Activated naive CD8-positive, alpha-beta T cell treated with anti-CD3 and anti-CD28 coated beads, Interleukin-2, amount 10 ng/mL, durations not matched to agents 7 days and 5 days (primary cell): ENCODE data around the gene ARHGEF2. TPM values are rescaled to one million over a fixed set of nuclear protein-coding genes. Genes with fewer than 3 reads are reported as not detected.
A peak's percentile ranks its signal among the peaks of the same experiment; 100 is the strongest.

Source experiments
- ATAC-seq: fragments of 150-1000 bp; cut with Tn5 transposase; one replicate; pipeline ENCODE4 v1.10.0; 2021; ENCODE audit warnings: low read depth, moderate library complexity
- POLR2A ChIA-PET: fragments of 350-600 bp; sonication (Branson Sonifier 250); formaldehyde crosslinking; loops from one replicate; lab custom pipeline; 2021; ENCODE audit warnings: antibody characterized with exemption; lab: Charles Lee
- DNase-seq: peaks from one replicate; pipeline ENCODE4 v3.0.0; 2021
- H3K27ac Mint-ChIP-seq: one replicate; pipeline ENCODE4 v1.8.0; 2022; ENCODE audit warnings: mild to moderate bottlenecking, mixed read lengths
- H3K27me3 Mint-ChIP-seq: one replicate; pipeline ENCODE4 v1.8.0; 2022; ENCODE audit warnings: mild to moderate bottlenecking, moderate library complexity, mixed read lengths
- H3K36me3 Mint-ChIP-seq: one replicate; pipeline ENCODE4 v1.8.0; 2021; ENCODE audit warnings: mild to moderate bottlenecking, mixed read lengths
- H3K4me1 Mint-ChIP-seq: one replicate; pipeline ENCODE4 v1.8.0; 2021; ENCODE audit warnings: mixed read lengths
- H3K4me3 Mint-ChIP-seq: one replicate; pipeline ENCODE4 v1.8.0; 2022; ENCODE audit warnings: mild to moderate bottlenecking, moderate library complexity, mixed read lengths
- H3K9me3 Mint-ChIP-seq: one replicate; pipeline ENCODE4 v1.8.0; 2021; ENCODE audit warnings: mixed read lengths
- total RNA-seq, 2 experiments: library from RNA; stranded (reverse); gene quantifications; one replicate each; pipeline ENCODE4 v1.2.3, GENCODE V29; 2021

ARHGEF2 gene
- total RNA-seq, 2 experiments from 2014 or later: 151 to 155 TPM

GRCh38 chr1:155962599-155963211, 15.6 kb downstream of the ARHGEF2 start:
- no peak for ATAC-seq
- POLR2A ChIA-PET: interaction anchor here (0.7 to 4.8 kb wide), 3 partner anchors 12 to 17 kb away, joined by 3 to 22 read pairs (median 3); partner anchors contain the start of gene ARHGEF2
- H3K27ac Mint-ChIP-seq: no peak overlapping the region
- no peak for DNase-seq
- peaks cover 26% of the 10 kb centered on the region for H3K4me1 Mint-ChIP-seq
- H3K27me3 Mint-ChIP-seq: no peaks in the 10 kb centered on the region
- H3K9me3 Mint-ChIP-seq: no peaks in the 10 kb centered on the region
- no peak overlapping the region for H3K4me3 Mint-ChIP-seq
- peaks cover 36% of the 10 kb centered on the region for H3K36me3 Mint-ChIP-seq

DNA sequence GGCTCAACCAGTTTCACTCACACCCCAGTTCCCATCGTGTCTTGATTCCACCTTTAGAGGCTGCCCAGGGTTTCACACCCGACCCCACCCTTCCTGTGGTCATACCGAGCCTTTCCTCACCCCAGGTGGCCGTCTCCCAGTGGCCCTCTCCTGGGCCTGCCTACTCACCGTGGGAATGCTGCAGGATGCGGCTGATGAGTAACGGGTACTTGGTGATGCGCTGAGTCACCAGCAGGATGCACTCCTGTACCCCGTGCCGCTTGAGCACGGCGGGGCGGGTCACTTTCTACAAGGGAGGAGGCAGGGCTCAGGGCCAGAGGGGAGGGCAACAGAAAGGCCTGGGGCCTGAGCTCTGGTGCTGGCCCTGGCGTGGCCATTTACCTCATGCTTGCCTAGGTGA, 16.4 kb downstream of the ARHGEF2 start:
- no peak for ATAC-seq
- H3K4me3 Mint-ChIP-seq: no peak overlapping the region

GRCh38 chr1:155960081-155960745, 18.1 kb downstream of the ARHGEF2 start:
- H3K27me3 Mint-ChIP-seq: no peaks in the 10 kb centered on the region
- ATAC-seq: no peak
- DNase-seq: no peak
- H3K36me3 Mint-ChIP-seq: peaks cover 34% of the 10 kb centered on the region
- H3K4me3 Mint-ChIP-seq: no peak overlapping the region
- no peaks in the 10 kb centered on the region for H3K9me3 Mint-ChIP-seq
- POLR2A ChIA-PET: interaction anchor here (0.7 to 4.8 kb wide), 4 partner anchors 9 to 27 kb away, joined by 4 to 22 read pairs (median 4); partner anchors contain the start of gene ARHGEF2
- peak overlapping the region; percentile 62 for H3K27ac Mint-ChIP-seq
- peaks cover 11% of the 10 kb centered on the region for H3K4me1 Mint-ChIP-seq

More for the DNA sequence above, 16.4 kb downstream of the ARHGEF2 start:
- Mint-ChIP-seq H3K36me3 (peaks cover 38% of the 10 kb centered on the region), H3K27ac (peak overlapping the region; percentile 56), H3K9me3 (no peaks in the 10 kb centered on the region), H3K27me3 (no peaks in the 10 kb centered on the region), H3K4me1 (peaks cover 20% of the 10 kb centered on the region)
- no peak for DNase-seq
- POLR2A ChIA-PET: interaction anchor here (0.8 to 4.8 kb wide), 2 partner anchors 11 to 15 kb away, joined by 3 to 22 read pairs; partner anchors contain the start of gene ARHGEF2

- ATAC-seq (no peak), DNase-seq (no peak)
- POLR2A ChIA-PET: interaction anchor here (0.6 to 2.7 kb wide), 4 partner anchors 11 to 31 kb away, joined by 4 to 12 read pairs (median 5); partner anchors contain the start of gene ARHGEF2
- Mint-ChIP-seq H3K9me3 (no peaks in the 10 kb centered on the region), H3K4me3 (no peak overlapping the region), H3K36me3 (peaks cover 37% of the 10 kb centered on the region), H3K4me1 (peaks cover 4% of the 10 kb centered on the region), H3K27me3 (no peaks in the 10 kb centered on the region), H3K27ac (no peak overlapping the region)
These were observed 20.9 kb downstream of the ARHGEF2 start for GRCh38 chr1:155957411-155957915.

GRCh38 chr1:155954645-155955044, 23.7 kb downstream of the ARHGEF2 start:
- H3K36me3 Mint-ChIP-seq: peaks cover 44% of the 10 kb centered on the region
- H3K9me3 Mint-ChIP-seq: no peaks in the 10 kb centered on the region
- no peak for DNase-seq
- no peaks in the 10 kb centered on the region for H3K27me3 Mint-ChIP-seq
- ATAC-seq: no peak
- H3K4me3 Mint-ChIP-seq: no peak overlapping the region
- H3K27ac Mint-ChIP-seq: no peak overlapping the region
- POLR2A ChIA-PET: interaction anchor here (0.7 kb wide), 1 partner anchor 13 kb away, joined by 4 read pairs; no protein-coding TSS in a partner anchor
- peaks cover 2% of the 10 kb centered on the region for H3K4me1 Mint-ChIP-seq

DNA sequence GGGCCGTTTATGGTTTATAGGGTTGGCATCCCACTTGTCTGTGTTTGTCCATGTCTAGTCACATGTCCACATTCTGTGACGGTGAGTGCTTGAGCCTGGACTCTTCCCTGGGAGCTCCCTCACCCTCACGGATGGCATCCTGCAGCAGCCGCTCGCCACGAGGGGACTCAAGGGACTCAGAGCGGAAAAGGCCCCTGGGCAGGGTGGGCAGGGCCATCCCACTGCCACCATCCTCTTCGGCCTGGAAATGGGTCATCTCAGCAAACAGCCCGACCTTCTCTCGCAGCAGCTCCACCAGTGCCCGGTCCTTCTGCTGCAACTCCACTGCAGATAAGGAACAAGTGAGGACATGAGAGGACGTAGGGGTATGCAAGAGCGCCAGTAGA, 25.8 kb downstream of the ARHGEF2 start:
- DNase-seq: no peak
- H3K4me1 Mint-ChIP-seq: peaks cover 4% of the 10 kb centered on the region
- no peak for ATAC-seq
- no peaks in the 10 kb centered on the region for H3K27me3 Mint-ChIP-seq
- H3K9me3 Mint-ChIP-seq: no peaks in the 10 kb centered on the region
- H3K4me3 Mint-ChIP-seq: no peak overlapping the region
- H3K27ac Mint-ChIP-seq: no peak overlapping the region
- POLR2A ChIA-PET: interaction anchor here (0.5 kb wide), 1 partner anchor 185 kb away, joined by 3 read pairs; no protein-coding TSS in a partner anchor
- peaks cover 37% of the 10 kb centered on the region for H3K36me3 Mint-ChIP-seq

- Mint-ChIP-seq H3K9me3 (no peaks in the 10 kb centered on the region), H3K27me3 (no peaks in the 10 kb centered on the region), H3K36me3 (peaks cover 34% of the 10 kb centered on the region), H3K27ac (peak overlapping the region; percentile 30), H3K4me1 (peaks cover 9% of the 10 kb centered on the region), H3K4me3 (no peak overlapping the region)
- POLR2A ChIA-PET: interaction anchor here (0.5 to 1.1 kb wide), 5 partner anchors 9 to 184 kb away, joined by 3 to 4 read pairs (median 3); no protein-coding TSS in a partner anchor
- no peak for ATAC-seq
- DNase-seq: no peak
These were observed 26.4 kb downstream of the ARHGEF2 start for GRCh38 chr1:155951753-155952504.

GRCh38 chr1:155950829-155951228, 27.5 kb downstream of the ARHGEF2 start:
- ATAC-seq (no peak), DNase-seq (no peak)
- H3K27ac Mint-ChIP-seq: no peak overlapping the region
- H3K27me3 Mint-ChIP-seq: no peaks in the 10 kb centered on the region
- POLR2A ChIA-PET: interaction anchor here (0.9 to 1.1 kb wide), 3 partner anchors 12 to 26 kb away, joined by 3 to 4 read pairs (median 3); no protein-coding TSS in a partner anchor
- H3K36me3 Mint-ChIP-seq: peaks cover 41% of the 10 kb centered on the region
- peaks cover 19% of the 10 kb centered on the region for H3K4me1 Mint-ChIP-seq
- H3K9me3 Mint-ChIP-seq: no peaks in the 10 kb centered on the region
- H3K4me3 Mint-ChIP-seq: no peak overlapping the region

GRCh38 chr1:155947741-155948140, 30.6 kb downstream of the ARHGEF2 start:
- ATAC-seq: no peak
- Mint-ChIP-seq H3K36me3 (peaks cover 35% of the 10 kb centered on the region), H3K27me3 (no peaks in the 10 kb centered on the region), H3K27ac (peak overlapping the region; percentile 72), H3K9me3 (no peaks in the 10 kb centered on the region), H3K4me3 (no peak overlapping the region), H3K4me1 (peaks cover 29% of the 10 kb centered on the region)
- no peak for DNase-seq
- POLR2A ChIA-PET: interaction anchor here (1.0 to 2.1 kb wide), 4 partner anchors 10 to 29 kb away, joined by 3 to 8 read pairs (median 6); partner anchors contain the start of gene KHDC4

DNA sequence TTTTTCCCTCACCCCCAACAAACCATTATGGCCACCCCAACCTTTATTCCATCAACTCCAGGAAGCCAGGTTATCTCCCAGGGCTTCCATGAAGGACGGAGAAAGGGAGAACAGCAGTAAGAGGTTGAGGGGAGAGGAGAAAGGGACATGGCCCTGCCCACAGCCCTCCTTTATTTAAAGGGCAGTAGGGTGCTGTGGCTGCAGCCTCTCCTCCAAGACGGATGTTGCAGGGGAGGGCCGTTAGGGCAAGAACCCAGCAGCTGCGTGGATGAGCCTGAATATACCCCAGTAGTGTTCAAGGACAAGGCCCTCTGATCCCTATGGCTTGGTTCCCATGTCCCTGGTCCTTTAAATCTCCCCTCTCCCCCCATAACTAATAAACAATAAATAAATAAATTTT, 31.1 kb downstream of the ARHGEF2 start:
- POLR2A ChIA-PET: interaction anchor here (1.0 to 2.1 kb wide), 4 partner anchors 9 to 29 kb away, joined by 3 to 8 read pairs (median 6); partner anchors contain the start of gene KHDC4
- H3K27me3 Mint-ChIP-seq: no peaks in the 10 kb centered on the region
- DNase-seq (no peak), ATAC-seq (no peak)
- H3K4me1 Mint-ChIP-seq: peaks cover 32% of the 10 kb centered on the region
- peak overlapping the region; percentile 91 for H3K27ac Mint-ChIP-seq
- no peaks in the 10 kb centered on the region for H3K9me3 Mint-ChIP-seq
- peaks cover 33% of the 10 kb centered on the region for H3K36me3 Mint-ChIP-seq
- peak overlapping the region; percentile 71 for H3K4me3 Mint-ChIP-seq

- DNase-seq (no peak), ATAC-seq (no peak)
- H3K27ac Mint-ChIP-seq: peak overlapping the region; percentile 91
- H3K4me3 Mint-ChIP-seq: peak overlapping the region; percentile 71
- no peaks in the 10 kb centered on the region for H3K27me3 Mint-ChIP-seq
- H3K36me3 Mint-ChIP-seq: peaks cover 30% of the 10 kb centered on the region
- POLR2A ChIA-PET: interaction anchor here (1.0 to 7.5 kb wide), 8 partner anchors 9 to 103 kb away, joined by 3 to 105 read pairs (median 7); partner anchors contain the start of genes ARHGEF2 and KHDC4
- peaks cover 35% of the 10 kb centered on the region for H3K4me1 Mint-ChIP-seq
- no peaks in the 10 kb centered on the region for H3K9me3 Mint-ChIP-seq
These were observed 31.6 kb downstream of the ARHGEF2 start for GRCh38 chr1:155946633-155947219.

GRCh38 chr1:155944444-155944799, 33.9 kb downstream of the ARHGEF2 start:
- H3K27me3 Mint-ChIP-seq: no peaks in the 10 kb centered on the region
- DNase-seq (no peak), ATAC-seq (no peak)
- peaks cover 50% of the 10 kb centered on the region for H3K4me1 Mint-ChIP-seq
- H3K9me3 Mint-ChIP-seq: no peaks in the 10 kb centered on the region
- peaks cover 17% of the 10 kb centered on the region for H3K36me3 Mint-ChIP-seq
- peak overlapping the region; percentile 91 for H3K27ac Mint-ChIP-seq
- POLR2A ChIA-PET: interaction anchor here (0.8 to 7.5 kb wide), 6 partner anchors 10 to 50 kb away, joined by 4 to 105 read pairs (median 8); partner anchors contain the start of genes ARHGEF2 and KHDC4
- H3K4me3 Mint-ChIP-seq: no peak overlapping the region
